NCI-H1694 treated with DMSO at 0.1 percent for 48 hours (cell line): ENCODE measurements around the gene AFF3.

ENCODE experiments used
- DNase-seq: peaks from one replicate; lab custom pipeline; 2025; lab: John Stamatoyannopoulos, UW

AFF3 gene

DNA sequence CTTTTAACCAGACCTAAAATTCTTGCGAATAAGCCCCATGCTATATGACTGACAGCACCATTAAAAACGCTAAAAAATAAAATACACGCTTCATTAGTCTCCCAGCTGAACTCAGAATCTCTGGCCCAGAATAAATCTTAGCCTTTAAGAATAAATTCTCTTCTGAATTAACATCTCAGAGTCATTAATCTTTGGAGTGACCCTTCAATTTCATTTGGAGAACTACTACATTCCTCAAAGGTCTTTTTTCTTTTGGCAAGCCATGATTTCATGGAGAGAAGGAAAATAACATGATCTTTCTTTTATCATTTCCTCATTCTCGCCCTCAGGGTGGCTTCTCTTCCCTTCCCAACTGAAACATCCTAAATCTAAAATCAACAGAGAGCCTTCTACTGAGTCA, 259.0 kb downstream of the AFF3 start:
- no peak for DNase-seq

GRCh38 chr2:99881901-99882591, 260.3 kb downstream of the AFF3 start:
- DNase-seq: peak; percentile 88

DNA sequence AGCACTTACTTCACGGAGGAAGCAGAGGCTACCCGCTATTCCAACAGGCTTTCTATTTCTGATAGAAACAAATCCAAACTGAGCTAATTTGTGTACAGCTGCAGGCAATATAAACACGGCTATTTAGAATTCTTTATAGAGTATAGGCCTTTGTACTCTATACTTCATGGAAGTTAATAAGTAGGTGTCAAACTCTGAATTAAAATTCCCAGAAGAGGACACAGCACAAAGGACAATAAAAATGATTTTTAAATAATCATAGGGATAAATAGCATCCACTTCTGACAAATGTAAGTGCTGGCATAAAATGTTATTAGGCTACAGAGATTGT, 261.5 kb downstream of the AFF3 start:
- DNase-seq: no peak

DNA sequence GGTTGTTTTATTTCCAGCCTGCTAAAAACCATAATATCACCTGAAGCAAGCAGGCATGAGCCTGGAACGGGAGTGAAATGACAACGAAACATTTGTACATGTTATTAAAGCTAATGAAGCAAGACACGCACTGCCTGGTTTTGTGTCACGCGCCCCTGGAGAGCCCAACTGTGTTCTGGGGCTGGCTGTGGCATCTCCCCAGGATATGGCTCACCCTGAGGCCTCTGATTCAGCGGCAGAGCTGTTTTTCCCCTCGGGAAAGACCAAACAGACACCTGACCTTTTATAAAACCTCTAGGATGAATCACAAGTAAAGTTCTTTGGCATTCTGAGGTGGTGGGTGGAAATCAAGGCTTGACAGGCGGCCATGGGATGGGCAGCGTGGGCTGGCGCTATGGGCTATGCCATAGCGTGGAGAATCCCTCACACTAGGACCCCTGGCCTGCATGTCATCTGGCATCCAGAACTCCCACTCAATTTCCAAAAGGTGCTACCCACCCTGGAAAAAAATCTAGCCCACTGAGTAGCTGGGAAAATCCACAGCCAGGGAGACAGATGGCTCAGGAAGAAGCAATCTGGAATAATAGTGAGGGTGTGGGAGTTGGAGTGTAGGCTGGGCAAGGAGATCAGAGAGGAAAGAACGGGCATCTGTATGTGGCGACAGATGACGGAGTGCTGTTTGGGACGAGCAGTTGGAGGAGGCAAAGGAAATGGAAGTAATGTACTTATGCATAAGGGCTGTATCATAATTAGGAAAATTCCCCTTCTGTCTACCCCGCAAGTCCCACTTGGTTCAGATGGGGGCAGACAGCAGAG, 262.0 kb downstream of the AFF3 start:
- DNase-seq: peak; percentile 98

DNA sequence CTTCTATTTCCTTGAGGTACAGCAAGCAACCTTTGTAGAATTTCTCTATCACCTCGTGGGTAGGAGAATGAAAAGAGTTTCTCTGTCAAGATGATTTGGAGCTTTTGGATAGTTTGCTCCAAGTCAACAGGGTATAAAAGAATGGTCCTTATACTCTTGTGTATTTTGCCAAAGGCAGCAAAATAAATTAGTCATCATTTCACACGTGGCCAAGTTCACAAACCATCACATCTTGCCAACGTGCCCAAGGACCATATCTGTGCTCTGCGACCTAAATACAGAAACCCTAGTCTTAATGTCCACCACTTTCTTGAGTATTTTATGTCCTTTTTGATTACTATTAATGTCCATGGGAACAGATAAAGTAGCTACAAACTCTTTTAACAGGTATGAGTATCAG, 262.9 kb downstream of the AFF3 start:
- DNase-seq: no peak

- DNase-seq: no peak
Measured at GRCh38 chr2:99878581-99879350, 263.6 kb downstream of the AFF3 start.

DNA sequence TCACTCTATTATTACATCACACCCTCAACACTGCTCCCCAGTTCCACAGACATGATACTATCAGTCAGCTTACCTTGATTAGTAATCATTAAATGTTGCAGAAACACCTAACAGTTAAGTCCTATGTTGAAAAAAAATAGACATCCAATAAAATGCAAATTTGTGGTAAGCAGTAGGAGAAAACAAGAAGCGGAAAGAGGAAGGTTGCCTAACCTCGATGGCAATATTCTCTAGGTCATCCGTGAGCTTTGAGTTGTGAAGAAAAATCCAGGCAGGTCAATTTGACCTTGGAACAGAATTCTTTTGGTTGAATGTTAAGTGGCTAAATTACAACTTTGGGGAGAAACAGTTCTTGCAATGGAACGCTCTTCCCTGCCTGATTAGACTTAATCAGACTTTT, 264.4 kb downstream of the AFF3 start:
- DNase-seq: no peak

DNA sequence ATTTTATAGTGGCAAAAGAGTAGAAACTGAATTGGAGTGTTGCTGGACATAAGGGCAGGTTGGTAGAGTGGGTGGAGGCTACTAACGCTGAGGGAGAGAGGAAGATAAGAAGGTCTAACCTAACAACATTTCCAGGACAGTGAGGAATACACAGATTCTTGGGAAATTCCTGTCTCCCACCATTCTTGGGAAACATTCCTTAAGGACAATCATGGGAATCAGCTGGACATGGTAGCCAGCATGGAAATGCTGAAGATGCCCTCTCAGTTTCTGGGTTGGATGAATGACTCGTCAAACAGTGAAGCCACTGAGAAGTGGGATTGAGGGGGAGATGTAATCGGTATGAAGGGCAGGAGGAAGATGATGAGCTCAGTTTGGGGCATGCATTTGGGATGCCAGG, 265.4 kb downstream of the AFF3 start:
- DNase-seq: no peak

GRCh38 chr2:99875627-99876201, 266.7 kb downstream of the AFF3 start:
- no peak for DNase-seq

DNA sequence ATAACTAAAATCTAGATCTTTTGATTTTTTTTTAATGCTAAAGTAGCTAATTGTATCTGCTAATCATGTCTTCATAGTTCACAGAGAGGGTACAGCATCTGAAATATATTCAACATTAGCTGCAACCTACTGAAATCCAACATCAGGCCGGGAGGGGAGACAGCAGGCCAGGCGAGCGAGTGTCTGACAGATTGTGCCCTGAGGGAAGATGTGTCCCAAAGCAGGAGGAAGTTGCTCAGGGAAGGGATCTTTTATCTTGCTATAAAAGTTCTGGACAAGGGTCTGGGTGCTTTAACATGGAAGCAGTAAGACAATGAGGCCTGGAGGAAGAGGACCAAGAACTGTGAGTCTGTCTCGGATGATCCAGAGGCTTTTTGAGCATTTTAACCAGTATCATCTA, 274.1 kb downstream of the AFF3 start:
- DNase-seq: peak; percentile 24

- no peak for DNase-seq
Measured at GRCh38 chr2:99867770-99868169, 274.6 kb downstream of the AFF3 start.

DNA sequence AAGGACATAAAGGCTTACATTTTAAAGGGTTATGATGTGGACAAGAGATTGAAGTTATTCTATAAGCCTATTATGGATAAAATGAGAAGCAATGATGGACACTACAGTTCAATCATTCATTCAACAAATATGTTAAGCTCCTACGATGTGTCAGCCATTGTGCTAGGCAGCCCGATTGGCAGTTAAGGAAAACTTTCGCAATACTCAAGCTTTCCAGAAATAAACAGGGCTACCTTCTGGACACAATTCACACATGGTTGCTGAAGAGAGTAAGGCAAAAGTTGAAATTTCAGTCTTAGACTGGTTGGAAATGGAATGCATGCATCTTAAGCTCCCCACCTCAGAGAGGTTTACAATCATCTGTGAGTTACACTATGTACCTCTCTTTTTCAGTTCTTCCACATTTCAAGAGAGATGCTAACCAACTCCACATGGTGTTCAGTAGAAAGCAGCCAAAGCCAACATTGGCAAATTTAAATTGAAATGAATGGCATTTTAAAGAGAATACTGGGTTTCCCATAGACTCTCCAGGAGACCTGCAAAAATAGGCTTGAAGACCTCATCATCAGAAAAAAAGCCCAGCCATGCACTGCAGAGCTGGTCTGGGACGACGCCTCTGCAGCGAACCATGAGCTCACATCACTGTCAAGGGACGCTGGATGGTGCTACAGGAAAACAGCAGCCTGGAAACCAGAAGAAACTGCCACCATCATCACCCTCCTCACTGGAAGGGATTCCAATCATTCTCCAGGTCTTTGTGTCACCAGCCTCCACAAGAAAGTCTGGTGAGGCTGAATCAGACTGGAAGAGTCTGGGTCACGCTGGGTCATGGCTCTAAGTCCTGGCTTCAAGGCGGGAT, 276.3 kb downstream of the AFF3 start:
- DNase-seq: no peak

DNA sequence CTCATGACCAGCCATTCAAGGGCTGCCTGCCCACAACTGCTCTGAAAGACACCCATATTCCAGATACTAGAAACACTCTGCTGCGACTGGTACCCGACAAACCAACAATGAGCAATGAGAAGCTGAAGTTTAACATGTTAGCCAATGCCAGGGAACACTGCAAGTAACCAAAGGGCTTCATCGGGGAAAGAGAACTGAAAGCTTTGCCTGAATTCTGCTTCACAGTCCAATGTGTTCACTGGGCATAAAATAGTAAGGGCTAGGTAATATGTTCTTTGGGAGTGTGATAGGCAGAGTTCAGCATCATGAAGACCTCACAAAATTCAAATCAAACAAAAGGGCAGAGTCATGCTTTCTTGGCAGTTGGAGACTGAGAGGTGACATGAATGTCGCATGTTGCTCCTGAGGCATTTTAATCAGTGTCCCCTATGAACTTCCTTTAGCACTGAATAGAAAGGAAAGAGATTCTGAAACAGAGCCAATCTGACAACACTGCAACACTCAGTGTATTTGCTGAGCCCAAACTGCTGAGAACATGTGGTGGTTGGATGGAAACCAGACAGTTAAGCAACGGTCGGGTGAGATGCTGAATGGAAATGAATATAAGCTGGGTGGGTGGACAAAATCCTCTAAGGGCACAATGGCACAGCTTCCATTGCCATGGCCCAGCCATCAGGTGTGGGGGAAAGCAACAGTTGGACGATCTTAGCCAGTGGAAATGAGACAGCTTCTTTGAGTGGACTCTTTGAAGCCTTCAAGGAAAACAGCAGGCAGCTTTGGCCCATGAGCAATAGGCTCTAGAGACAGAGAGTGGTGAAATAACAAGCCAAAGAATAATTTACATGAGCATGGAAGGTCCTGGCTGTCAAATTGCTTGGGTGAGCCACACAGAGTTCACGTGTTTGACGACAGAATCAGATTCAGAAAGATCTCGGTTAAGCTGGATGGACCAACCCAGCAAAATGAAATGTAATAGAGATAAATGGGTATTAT, 277.5 kb downstream of the AFF3 start:
- DNase-seq: no peak

GRCh38 chr2:99863903-99864270, 278.5 kb downstream of the AFF3 start:
- DNase-seq: no peak

- no peak for DNase-seq
Measured at GRCh38 chr2:99863236-99863902, 279.0 kb downstream of the AFF3 start.

GRCh38 chr2:99862566-99862965, 279.8 kb downstream of the AFF3 start:
- DNase-seq: no peak

DNA sequence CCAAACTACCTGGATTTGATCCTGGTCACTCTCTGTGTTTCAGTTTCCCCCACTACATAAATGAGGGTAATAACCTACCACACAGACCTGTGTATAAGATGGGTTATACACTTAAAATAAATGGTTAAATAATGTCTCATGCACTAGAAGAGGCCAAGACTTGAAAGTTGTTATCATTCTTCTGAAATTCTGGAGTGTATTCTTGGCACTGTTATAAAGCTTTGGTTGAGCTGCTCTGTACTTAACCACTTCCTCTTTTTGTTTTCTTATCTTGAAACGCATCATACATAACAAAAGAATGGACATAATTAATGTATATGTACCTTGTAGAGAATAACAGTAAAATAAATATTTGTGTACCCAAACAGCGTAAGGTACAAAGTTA, 281.0 kb downstream of the AFF3 start:
- DNase-seq: no peak

DNA sequence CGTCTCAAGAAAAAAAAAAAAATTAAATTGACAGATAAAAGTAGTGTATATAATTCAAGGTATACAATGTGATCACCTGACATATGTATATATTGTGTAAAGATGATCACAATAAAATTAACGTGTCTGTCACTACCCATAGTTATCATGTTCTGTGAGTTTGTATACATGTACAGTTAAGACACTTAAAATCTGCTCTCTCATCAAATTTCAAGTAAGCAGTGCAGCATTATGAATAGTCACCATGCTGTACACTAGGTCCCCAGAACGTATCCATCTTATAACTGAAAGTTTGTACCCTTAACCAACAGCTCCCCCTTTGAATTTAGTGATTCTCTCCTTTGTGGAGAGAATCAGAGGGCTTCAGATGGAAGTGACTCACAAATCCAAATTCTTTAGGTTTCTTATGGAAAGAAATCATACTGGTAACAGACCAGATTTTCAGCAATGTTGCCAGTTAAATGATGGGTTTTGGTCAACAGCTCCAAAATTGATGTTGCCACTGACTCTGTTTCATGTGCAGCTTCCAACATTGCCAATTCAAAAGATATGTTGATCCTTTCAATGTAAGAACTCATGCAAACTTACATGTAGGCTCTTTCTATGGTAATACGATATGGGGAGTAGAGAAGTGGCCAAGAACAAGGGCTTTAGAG, 281.5 kb downstream of the AFF3 start:
- no peak for DNase-seq

DNA sequence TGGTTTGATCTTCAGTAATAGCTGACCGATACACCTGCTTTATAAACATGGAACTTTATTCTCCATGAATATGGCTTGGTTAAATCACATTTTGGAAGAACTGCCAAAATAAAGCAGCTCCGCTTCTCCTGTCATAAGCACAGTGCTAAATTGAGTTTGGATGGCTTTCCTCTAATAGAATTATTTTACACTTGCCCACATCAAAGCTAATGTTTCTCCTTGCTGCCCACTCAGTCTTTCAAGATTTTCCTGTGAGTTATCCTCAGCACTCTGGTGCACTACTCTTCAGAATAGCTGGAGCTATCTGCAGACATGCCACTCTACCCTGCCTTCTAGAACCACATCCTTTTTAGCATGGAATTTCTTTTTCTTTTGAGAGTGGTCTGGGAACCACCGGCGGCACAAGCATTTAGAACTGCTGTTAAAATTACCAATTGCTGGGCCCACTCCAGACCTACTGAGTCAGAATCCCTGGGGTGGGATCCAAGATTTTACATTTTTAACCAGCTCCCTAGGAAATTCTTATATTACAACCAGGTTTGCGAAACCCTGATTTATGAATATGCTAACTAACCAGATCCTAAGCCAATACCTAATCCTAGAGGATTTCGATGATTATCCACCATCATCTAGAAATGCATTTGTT, 283.3 kb downstream of the AFF3 start:
- DNase-seq: no peak
